Amygdala (tissue), 56 donors: ENCODE measurements around the gene GRK1.

ENCODE experiments used
- DNase-seq, 56 donors: peaks; one replicate each; lab custom pipeline; 2025; lab: John Stamatoyannopoulos, UW

Gene GRK1

DNA sequence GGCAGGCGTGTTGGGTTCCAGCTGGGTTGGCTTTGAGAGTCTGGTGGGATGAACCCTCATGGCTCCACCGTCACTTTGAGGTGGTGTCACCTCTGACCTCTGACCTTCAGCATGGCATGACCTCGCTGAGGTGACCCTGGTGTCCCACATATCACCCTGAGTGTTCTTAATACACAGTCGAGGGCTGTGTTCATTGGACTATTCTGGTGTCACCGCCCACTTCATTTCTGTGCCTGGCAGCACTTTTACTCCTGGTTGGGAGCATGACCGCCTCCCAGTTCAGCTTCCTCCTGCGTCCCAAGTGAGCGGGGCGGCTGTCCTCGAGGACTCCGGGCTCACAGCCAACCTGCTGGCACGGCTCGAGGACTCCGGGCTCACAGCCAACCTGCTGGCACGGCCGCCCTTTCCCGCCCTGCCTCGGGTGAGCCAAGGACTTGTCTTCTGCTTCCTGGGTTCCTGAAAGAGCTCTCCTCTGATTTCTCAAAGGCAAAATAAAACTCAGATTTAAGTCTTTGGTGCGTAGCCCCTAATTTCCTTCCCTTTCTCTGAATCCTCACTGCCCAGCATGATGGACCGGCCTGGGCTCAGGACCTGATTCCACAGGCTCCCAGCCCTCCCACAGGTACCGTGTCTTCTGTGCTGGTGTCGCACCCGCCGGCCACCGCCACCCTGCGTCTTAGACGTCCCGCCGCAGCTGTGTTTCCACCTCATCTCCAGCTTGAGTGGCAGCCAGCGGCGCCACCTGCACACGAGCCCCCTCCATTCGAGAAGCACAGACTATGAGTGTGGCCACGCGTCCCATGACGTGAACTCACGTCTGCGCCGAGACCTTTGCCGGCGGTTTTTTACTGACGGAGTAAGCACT is 19.4 kb upstream of the GRK1 start:
- DNase-seq, result peak in 55 of 56 donors; percentile 31 to 95 (median 81)

DNA sequence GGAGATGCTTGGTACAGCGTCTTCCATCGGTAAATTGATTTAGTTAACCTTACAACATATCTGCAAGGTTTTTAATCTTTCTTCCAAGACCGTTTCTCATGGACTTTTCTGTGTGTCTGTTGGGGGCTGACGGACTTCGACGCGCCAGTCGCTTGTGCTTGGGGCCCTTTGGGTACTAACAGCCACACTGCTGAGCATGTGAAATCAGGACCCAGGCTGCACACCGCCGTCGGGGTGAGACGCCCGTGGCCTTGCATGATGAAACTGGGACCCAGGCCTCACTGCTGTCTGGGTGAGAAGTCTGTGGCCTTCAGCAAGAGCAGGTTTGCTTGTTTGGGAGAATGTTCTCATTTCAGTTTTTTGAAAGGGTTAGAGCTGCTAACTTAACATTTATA is 18.8 kb upstream of the GRK1 start:
- DNase-seq, result no peak

DNA sequence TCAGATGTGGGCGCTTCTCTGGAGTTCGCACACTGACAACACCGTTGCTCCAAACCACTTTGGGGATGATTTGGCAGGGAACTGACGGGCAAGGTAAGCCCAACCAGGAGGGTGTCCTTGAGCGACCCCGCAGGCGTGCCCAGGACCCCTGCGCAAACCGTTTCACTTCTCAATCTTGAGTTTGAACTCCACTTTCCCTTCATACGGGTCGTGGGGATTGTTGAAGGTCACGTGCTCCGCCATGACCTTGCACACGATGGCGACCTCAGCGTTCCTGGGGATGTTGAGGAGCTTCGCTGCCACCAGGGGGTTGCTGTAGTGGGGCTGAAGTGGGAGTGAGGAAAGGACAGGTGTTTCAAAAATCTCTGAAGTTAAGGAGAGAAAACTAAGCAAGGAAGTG is 17.8 kb upstream of the GRK1 start:
- no peak for DNase-seq

DNA sequence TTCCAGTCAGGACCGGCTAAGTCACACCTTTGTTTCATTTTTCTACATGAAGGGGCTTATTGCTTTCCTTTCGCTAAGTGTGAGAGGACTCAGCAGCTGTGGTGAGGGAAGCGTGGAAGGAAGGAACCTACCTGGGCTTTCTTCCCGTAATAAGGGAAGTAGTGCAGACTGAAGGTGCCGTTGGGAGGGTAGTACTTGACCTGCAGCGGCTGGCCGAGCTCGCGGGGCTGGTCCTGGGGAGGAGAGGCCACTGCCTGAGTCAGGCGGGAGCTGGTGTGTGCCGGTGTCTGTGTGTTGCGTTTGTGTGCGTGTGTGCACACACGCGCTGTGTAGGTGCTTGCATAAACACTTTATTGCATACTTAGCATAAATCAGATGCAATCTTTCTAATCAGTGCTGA is 16.7 kb upstream of the GRK1 start:
- no peak for DNase-seq

DNA sequence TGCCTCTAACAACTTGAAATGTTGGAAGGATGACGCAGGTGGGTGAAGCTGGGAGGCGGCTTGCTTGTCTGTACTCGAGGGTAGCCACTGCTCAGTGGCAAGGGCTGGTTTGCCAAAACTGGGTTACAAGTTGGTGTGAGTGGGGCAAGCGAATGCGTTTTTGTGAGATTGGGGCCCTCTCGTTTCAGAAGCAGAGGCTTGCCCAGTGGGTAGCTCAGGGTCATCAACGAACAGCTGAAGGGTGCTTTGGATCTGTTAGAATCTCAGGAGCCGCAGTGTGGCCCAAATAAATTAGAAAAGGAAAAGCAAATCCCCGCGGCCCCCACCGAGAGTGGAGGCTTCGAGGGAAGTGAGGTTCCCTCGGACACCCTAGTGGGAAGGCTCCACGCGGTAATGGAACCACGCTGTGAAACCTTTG is 16.3 kb upstream of the GRK1 start:
- no peak for DNase-seq

DNA sequence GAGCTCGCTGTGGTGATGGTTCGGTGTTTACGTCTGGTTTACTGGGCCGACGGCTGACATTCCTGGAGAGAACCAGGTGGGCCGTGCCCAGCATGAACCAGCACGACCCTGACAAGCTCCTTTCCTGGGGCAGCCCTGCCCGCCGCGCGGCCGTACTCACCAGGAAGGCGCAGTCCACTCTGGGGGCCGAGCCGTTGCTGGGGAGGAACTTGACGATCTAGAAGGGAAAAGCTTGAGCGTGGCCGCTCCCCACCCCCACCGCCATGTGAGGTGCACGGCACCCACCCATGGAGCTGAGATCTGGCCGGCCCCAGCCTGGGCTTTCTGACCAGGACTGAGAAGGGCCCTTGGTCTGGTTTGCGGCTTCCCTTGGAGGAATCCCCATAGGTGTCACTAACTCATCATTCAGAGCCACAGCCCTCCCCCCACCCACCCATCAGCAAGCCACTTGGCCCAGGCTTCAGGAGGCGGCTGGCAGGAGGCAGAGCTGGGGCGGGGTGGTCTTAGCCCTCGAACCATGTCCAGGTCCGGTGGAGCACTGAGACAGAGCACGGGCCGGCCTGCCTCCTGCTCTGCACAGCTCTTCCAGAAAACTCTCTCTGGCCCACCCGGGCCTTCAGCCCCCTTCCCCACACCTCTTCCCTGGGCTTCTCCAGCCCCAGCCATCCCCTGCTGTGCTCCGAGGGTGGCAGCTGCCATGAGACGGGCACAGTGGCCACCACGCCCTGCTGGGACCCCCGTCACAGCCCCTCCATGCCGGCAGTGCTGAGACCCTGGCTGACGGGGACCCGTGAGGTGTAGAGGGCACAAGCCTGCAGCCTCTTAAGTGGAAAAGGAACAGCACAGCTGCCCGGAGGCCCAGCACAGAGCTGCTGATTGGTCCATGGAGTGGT is 15.3 kb upstream of the GRK1 start:
- DNase-seq, result no peak

DNA sequence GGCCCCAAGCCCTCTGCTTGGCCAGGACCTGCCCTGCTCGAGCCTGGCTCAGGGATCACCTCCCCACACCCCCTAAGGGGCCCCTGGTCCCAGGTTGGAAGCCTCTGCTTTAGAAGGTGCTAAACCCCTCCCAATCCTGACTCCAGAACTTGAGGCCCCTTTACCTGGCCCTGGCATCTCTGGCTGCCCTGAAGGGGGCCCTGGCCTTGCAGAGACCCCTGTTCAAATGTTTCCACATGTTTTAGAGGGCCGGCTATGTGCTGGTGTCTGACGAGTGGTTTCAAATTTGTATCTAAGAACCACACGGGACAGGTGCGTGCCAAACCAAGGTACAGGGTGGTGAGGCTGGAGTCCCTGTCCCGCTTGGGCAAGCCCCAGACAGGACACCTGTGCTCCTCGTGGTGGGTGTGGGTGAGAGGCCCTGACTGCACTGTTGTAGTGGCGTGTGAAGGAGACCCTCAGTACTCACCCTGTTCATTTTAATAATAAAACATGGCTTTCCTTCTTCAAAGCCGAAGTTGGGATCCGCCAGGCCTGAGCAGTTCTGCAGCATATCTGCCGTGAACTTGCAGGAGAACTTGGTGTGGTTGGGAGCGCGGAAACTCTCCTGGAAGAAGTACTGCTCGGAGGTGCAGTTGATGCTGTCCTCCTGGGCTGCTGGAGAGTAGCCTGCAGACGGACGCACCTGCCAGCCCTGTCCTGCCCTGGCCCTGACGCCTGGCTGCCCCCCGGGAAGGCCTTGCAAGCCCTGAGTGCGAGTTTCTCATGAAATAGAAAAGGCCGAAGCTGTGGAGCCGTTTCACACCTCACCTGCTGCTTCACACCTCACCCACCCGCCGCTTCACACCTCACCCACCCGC is 14.4 kb upstream of the GRK1 start:
- no peak for DNase-seq

DNA sequence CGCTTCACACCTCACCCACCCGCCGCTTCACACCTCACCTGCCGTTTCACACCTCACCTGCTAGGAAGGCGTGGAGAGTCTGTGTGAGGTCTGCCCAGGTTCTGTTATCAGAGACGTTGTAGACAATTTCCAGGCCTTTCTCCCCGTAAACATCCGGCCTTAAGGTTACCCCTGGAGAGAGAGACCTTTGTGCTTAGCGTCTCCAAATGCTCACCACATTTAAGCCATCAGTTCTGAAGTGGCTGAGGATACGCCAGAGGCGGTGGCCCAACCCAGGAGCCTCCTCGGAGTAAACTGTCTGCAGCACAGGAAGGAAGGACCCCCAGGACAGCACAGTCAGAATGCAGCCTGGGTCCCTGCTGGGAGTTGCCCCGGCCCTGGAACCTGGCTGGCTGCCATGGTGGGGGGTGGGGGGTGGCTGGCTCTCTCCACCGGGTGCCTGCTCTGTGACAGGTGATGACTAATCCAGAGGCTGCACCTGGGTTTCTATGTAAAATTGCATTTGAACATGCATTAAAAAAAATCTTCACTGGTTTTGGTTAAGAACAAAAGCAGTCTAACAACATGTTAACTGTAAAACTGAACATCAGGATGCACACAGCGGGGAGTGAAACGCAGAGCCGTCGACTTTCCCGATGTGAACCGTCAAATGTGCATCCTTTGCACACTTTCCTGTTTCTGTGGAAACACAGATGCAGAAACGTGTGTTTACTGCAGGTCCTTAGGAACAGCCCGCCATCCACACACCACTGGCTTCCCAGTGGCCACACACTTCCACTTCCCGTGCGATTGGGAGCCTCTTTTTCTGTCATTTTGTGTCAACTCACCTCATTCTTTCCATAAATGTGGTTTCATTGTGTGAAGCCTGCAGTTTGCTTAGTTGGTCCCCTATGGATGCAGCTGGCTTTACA is 13.5 kb upstream of the GRK1 start:
- no peak for DNase-seq

DNA sequence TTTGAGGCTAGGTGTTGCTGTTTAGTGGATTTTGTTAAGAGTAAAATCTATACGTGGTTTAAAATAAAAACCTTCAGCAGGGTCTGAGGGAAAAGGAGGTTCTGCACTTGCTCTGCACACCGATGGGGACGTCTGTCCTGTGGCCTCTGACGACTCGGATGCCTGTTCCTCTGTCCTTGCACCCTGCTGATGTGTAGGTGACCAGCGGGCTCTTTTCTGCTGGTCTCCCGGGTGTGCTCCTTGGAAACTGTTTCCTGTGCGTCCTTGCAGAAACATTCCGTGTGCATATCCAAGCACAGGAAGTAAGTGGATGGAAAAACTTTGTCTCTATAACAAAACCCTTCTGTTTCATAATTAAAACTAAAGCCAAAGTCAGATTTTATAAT is 12.9 kb upstream of the GRK1 start:
- DNase-seq, result no peak

DNA sequence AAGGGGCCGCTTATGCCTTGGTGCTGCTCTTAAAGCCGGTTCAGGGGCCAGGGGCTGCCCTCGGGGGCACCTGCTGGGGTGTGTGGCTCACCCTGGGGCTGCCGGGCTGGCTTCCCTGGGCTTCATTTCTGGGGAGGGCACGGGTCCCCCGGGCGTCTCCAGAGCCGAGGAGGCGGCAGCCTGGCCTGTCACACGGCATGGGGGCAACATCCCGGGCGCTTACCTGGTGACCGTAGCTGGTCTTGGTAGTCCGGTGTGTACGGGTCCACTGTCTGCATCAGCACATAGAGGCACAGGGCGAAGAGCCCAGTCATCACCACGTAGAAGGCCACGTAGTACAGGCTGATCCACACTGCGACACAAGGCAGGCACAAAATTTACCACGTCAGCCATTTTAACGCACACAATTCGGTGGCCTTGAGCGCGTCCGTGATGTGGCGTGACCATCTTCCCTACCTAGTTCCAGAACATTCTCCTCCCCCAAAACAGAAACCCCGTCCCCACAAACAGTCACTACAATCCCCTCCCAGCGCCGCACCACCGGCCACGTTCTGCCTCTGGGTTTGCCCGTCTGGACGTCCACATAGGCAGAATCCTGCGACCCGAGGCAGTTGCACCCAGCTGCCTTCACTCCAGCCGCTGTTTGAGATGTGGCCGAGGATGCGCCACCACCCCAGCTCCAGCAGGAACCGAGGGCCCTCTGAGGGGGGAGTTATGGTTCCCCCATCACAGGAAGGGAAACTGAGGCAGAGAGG is 12.3 kb upstream of the GRK1 start:
- DNase-seq, result no peak

DNA sequence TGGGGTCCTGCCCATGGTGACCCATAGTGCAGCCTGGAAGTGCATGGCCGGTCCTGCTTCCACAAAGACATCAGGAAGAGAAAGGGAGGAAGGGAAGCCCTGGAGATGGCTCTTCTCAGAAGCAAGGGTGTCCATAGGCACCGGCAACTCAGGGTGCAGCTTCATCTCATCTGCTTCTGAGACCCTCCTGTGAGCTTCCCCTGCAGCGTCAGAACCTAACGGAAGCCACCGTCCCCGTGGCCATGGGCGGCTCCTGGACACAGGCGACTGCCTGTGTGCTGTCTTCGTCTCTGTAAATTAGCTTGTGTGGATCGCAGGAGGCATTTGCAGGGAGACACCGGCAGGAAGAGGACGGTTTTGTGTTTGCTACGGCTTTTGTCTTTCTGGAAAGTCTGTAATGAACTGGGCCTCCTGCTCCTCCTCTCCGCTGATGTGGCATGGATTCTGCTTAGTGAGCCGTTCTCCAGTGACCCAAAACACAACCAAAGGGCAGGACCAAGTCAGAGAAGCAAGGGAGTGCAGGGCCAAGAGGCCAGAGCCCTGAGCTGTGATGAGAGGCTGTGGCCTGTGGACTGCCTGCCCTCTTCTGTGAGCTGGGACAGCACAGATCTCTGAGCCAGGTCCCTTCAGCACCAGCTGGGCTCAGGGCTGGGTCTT is 11.5 kb upstream of the GRK1 start:
- no peak for DNase-seq

DNA sequence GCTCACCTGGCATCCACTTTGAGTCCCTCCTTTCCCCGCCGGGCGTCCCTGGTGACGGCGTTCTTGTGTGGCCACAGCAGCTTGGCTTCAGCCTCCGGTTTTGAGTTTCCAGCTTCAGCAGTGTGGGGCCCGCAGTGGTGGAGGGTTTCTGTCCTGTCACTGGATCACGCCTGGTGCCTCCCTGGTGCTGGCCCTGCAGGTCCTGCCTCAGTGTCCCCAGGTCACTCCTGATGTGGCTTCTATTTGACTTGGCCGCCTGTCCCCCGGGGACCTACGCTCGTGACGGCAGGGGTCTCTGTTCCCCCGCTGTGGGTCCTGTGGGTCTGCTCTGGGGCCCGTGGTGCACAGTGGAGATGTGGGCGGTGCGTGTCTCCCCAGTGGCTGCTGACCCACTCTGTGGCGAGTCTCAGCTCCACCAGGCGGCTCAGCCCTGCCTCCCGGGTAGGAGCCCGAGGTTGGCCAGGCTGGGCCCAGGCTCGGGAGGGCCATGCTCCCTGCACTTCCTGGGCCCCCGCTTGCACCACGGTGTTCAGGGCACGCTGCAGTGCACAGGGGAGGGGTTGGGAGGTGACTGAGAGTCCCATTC is 10.9 kb upstream of the GRK1 start:
- DNase-seq, result no peak

DNA sequence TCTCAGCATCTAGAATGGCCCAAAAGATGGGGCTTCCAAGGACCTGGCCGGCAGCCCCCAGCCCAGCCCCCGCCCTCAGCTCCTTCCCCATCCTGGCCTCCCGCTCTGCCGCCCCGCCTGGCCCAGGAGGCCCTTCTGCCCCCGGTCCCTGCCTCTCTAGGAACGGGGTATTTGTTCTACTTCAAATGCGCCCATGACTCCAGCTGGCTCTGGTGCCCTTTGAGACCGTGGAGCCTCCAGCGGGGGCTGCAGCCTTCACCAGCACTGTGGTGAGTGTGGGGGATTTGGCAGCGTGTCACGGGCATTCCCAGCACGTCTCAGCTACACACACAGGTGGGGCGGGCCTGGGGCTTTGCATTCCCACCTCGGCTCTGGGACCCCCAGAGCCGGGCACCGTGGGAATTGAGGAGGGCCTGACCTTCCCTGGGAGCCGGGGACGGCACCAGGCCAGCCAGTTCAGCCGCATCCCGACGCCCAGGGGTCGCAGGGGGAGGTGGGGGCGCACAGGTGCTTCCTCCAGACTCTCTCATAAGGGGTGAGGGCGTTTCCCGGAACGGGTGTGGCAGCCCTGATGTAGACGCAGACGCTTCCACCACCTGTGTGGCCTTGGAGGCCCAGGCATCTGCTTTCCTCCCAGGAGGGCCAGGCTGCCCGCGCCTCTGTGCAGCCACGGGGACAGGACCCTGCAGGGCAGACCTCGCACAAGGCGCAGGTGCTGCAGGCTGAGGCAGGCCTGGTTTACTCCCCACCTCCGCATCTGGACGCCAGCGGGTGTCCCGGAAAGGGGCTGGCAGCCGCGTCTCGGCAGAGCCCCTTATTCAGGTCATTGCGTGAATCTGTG is 10.0 kb upstream of the GRK1 start:
- no peak for DNase-seq

DNA sequence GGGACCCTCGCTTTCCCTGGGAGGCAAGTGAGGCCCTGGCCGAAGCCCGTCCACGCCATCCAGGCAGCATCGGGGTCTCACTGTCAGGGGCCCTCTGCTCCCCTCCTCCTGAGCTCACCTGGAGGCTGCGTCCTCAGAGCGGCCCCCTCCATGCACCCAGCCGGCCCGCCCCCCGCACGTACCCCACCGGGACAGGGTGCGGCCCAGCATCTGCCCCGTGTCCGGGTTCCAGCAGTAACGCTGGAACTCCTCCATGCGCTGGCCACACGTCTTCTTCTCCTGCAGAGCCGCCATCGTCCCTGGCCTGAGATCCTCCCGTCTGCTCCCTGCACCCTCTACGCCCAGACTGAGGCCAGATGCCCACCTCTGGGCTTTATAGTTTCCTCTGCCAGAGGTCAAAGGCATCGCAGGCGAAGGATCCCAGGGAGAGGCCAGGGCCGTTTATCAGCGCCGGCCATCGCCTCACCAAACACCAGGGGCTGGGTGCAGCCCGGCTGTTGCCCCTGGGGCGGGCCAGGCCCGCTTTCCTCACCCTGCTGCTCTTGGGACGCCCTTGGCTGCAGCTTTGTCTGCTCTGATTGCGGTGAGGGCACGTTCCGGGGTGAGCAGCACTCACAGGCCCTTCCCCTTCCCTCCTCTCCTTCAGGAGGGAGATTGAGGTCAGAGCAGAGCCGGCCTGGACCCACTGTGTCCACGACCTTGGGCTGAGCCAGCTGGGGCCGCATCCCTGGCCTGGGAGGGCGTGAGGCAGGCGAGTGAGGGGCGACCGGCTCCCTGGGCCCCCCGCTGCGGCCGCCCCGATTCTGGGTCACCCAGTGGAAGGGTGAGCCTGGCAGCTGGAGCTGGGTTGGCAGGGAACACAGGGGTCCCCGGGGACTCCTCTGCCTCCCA is 8.9 kb upstream of the GRK1 start, which contains the start of gene ATP4B:
Gene ATP4B (minus strand): TSS at position 348 of the 891 bp plus-strand sequence. CDS start 54 bp downstream, at position 294.
- no peak for DNase-seq

DNA sequence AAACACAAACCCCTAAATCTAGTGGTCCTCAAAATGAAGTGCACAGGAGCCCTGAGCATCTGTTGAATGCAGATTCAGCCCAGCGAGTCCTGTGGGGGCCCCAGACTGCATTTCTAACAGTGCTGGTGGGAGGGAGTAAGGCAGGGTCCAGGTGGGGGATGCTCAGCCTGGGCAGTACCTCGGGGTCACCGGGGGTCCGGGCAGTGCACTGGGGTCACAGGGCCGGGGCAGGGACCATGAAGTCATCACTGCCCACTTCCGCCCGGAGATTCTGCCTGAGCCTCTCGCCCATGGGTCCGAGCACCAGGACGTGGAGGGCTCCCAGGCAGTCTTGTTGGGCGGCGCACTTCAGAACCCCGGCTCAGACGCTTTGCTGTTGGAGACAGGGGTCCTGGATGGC is 8.2 kb upstream of the GRK1 start:
- no peak for DNase-seq

DNA sequence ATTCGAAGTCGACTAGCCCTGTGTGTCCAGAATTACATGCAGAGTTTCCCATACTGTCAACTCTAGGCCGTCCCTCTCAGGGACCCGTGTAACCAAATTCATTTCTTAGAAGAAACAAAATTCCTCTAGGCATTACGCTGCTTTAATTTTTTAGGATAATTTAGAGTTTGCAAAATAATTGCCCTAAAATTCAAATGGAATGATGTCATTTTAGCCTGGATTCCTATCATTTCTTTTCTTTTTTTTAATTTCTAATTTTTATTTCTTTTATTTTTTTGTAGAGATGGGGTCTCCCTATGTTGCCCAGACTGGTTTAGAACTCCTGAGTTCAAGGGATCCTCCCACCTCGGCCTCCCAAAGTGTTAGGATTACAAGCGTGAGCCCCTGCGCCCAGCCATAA is 7.7 kb upstream of the GRK1 start:
- DNase-seq, result no peak
